Superior temporal gyrus (tissue), 1 donor: ENCODE results near the gene POLR2J3.
"Not testable (repeated sequence)": the region's sequence is repeated elsewhere in the genome, so short reads cannot be mapped to it uniquely, and the experiment has no call there.

ENCODE experiments used
- DNase-seq: peaks from one replicate; pipeline ENCODE4 v3.0.0-alpha.2; 2016; ENCODE audit errors: extremely low spot score

Gene POLR2J3

DNA sequence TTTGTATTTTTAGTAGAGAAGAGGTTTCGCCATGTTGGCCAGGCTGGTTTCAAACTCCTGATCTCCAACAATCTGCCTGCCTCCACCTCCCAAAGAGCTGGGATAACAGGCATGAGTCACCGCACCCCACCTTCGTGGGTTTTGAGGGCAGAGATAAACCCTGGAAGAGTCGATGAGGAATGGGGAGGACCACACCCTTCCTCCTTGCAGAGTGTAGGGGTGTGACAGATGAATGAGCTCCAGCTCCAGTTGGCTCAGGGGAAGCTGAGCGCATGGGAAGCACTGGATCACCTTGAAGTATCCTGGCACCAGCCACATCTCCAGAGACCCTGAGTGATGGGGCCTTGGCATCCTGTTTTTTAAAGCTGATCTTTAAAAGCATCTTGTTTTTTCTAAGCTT is 11.1 kb upstream of the POLR2J3 start:
- DNase-seq = not testable (repeated sequence)

- DNase-seq = not testable (repeated sequence)
Measured at GRCh38 chr7:102581722-102582121, 9.3 kb upstream of the POLR2J3 start.

DNA sequence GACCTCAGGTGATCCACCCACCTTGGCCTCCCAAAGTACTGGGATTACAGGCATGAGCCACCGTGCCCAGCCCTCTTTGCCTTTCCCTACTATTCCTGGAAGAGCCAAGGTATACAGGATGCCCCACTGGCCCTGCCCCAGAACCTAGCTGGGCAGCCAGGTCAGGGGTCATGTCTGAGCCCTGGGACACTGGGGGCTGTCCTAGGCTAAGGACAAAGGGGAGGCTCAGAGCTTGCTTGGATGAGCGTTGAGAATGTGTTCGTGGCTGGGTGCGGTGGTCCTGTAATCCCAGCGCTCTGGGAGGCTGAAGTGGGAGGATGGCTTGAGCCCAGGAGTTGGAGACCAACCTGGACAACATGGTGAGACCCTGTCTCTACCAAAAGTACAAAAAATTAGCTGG is 6.1 kb upstream of the POLR2J3 start:
- DNase-seq = not testable (repeated sequence)

DNA sequence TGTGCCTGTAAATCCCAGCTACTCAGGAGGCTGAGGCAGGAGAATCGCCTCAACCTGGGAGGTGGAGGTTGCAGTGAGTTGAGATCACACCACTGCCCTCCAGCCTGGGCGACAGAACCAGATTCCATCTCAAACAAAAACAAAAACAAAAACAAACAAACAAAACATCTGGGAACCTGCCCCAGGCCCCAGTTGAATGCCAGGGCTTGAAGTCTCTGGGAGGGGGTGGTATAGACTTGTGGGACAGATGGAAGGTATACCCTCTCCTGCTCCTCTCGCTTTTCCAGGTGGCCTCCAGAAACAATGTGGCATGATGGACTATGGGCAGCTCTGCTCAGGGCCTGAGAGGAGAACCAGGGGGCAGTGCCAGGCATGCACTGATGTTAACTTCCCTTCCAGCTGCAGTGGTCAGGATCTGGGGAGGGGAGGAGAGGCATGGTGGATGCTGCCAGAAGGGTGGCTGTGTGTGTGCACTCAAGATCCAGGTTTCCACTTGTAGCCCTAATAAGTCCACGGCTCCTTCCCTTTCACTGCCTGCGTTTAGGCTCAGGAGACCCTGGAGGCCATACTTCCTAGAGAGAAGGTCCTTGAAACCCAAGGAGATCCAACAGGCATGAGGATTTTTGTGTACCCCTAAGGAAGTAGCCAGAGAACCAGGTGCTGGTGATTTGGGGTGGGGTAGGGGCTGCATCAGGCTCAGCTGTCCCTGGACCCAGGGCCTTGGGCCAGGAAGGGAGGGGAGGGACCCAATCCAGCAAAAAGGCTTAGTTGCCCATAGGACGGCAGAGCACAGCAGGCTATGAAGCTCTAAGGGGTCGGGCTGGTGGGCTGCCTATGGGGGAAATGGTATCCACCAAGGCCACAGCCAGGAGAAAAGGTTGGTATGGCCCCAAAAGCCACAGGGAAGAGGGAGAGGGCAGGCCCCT is 5.2 kb upstream of the POLR2J3 start:
- not testable (repeated sequence) for DNase-seq

DNA sequence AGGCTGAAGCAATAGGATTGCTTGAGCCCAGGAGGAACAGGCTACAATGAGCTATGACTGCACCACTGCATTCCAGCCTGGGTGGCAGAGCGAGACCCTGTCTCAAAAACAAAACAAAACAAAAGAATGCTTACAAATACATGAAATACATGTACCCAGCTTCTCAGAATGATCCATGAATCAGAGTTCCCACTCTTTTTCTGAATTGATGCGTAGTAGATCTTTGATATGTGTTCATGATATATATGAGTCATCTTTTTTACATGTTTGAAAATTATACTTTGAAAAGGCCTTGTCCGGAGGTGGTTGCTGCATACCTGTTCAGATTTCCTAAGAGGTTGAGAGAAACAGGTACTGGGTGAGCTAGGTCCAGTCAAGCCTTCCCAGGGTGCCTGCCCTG is 4.0 kb upstream of the POLR2J3 start:
- DNase-seq = not testable (repeated sequence)

- not testable (repeated sequence) for DNase-seq
Measured at GRCh38 chr7:102574607-102575006, 2.2 kb upstream of the POLR2J3 start.

GRCh38 chr7:102568620-102569019 is 3.8 kb downstream of the POLR2J3 start:
- not testable (repeated sequence) for DNase-seq

DNA sequence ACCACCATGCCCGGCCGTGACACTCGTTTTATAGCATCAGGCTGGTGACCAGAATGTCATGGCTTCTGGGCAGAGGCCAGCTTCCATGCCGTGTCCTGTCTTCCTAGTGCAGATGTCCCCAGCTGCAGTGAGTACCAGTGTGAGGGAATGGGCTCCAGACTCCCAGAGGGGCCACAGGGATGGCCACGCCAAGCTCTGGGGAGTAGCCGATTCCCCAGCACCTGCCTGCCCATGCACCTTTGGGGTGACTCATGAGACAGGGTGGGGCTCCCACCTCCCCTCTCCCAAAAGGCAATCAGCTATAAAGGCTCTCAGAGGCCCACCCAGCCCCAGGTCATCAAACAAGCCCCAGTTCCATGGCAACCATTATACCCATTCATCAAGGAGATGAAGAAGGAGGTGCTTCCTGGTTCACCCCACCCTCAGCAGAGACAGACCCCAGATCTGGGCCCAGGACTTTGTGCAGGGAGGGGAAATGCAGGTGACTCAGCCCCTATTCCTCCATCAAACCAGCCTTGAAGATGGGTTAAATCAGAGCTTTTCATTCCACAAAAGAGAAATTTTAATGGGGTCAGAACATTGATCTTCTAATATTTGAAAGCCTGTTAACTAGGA is 21.5 kb downstream of the POLR2J3 start, which contains the start of gene SPDYE2:
SPDYE2 (plus strand) TSS at position 419 of the 615 bp plus-strand sequence. CDS start 2,030 bp downstream, outside the sequence.
- not testable (repeated sequence) for DNase-seq

GRCh38 chr7:102546353-102546752 is 26.0 kb downstream of the POLR2J3 start:
- DNase-seq = not testable (repeated sequence)

- not testable (repeated sequence) for DNase-seq
Measured at GRCh38 chr7:102545288-102545687, 27.1 kb downstream of the POLR2J3 start.

DNA sequence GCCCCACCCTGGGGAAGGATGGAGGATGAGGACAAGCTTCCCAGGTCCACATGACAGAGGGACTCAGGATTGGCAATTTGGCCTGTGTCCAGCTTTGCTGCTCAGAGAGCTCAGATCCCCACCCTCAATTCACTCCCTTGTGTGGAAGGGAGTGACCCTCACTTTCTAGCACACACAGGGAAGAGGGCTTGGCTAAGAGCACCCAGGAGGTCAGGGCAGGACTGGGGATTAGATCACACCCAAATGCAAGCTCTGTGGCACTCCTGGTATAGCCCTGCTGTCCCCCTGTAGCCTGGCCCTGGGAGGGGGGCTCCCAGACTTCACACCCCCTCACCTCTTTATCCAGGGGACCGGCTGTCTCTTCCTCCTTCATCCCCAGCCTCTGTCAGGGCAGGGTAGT is 28.0 kb downstream of the POLR2J3 start:
- not testable (repeated sequence) for DNase-seq

DNA sequence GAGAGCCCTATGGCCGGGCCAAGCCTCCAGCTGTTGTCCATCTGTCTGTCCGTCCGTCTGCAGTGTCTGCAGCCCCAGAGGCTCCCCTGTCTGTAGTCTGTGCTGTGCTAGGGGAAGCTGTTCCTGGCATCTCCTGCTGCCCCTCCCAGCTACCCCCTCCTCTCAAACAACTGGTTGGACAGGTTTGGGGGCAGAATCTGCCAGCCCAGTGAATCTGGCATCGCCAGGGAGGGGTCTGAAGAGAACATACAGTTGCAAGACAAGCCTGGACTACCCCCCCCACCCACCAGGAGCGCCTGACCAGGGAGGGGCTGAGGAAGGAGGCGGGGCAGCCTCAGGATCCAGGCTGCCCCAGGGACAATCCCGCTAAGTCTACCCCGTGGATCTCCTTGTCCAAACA is 28.8 kb downstream of the POLR2J3 start, which contains the start of gene UPK3BL2:
UPK3BL2 (minus strand) TSS at position 101 of the 400 bp plus-strand sequence; CDS start at position 41, 60 bp downstream.
- DNase-seq = not testable (repeated sequence)

DNA sequence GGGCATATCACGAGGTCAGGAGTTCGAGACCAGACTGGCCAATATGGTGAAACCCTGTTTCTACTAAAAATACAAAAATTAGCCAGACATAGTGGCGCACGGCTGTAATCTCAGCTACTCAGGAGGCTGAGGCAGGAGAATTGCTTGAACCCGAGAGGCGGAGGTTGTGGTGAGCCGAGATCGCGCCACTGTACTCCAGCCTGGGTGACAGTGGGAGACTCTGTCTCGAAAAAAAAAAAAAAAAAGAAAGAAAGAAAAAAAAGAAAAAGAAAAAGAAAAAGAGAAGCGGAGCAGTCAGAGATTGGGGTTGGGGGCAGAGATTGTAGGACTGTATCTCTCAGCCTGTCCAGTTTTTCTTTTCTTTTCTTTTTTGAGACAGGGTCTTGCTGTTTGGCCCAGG is 29.6 kb downstream of the POLR2J3 start:
- not testable (repeated sequence) for DNase-seq

GRCh38 chr7:102542083-102542482 is 30.3 kb downstream of the POLR2J3 start:
- not testable (repeated sequence) for DNase-seq

DNA sequence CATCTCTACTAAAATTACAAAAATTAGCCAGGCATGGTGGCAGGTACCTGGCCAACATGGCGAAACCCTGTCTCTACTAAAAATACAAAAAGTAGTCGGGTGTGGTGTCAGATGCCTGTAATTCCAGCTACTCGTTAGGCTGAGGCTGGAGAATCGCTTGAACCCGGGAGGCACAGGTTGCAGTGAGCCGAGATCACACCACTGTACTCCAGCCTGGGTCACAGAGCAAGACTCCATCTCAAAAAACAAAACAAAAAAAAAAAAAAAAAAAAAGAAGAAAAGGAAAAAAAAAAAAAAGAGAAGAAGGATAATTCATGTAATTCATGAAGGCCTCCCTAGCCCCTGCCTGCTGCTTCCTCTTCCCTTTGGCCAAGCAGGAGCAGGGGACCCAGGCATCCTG is 31.8 kb downstream of the POLR2J3 start:
- not testable (repeated sequence) for DNase-seq

GRCh38 chr7:102535062-102535615 is 37.2 kb downstream of the POLR2J3 start:
- DNase-seq = not testable (repeated sequence)

GRCh38 chr7:102532127-102532526 is 40.3 kb downstream of the POLR2J3 start:
- not testable (repeated sequence) for DNase-seq

GRCh38 chr7:102531583-102531982 is 40.8 kb downstream of the POLR2J3 start:
- DNase-seq = not testable (repeated sequence)

DNA sequence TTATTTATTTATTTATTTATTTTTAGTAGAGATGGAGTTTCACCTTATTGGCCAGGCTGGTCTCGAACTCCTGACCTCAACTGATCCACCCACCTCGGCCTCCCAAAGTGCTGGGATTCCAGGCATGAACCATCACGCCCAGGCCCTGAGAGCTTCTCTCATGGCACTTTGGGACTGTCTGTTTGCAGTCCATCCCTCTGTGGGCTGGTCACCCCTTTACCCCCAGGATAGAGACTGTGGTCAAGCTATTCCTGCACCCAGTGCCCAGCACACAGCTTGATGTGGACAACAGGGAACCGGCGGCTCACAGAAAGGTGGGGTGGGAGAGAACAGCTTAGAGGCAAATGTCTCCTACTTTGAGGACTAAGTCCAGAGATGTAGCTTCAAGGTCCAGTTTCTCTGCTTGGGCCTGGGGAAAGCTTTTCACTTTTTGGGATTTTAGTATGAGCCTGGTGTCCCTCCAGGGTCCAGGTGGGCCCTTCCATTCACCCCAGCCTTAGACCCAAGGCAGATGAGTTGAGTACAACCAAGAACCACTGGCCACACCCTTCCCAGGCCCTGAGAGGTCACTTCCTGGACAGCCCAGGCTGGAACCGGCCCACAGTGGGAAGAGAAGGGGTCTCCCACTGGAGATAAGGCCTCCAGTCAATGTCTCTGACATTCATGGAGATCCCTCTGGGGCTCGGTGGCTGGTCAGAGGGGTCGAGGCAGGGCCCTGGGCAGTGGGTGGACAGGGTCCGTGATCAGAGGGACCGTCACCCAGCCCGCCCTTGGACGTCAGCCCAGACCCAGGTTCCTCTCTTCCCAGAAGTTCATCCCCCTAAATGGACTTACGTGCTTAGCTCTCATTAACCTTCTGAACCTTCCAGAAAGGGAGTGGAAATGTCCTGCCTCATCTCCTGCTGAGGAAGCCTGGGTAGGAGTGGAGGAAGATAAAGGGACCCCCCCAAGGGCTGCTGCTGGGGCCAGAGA is 44.3 kb downstream of the POLR2J3 start:
- DNase-seq = not testable (repeated sequence)

GRCh38 chr7:102527182-102527581 is 45.2 kb downstream of the POLR2J3 start:
- DNase-seq = not testable (repeated sequence)

DNA sequence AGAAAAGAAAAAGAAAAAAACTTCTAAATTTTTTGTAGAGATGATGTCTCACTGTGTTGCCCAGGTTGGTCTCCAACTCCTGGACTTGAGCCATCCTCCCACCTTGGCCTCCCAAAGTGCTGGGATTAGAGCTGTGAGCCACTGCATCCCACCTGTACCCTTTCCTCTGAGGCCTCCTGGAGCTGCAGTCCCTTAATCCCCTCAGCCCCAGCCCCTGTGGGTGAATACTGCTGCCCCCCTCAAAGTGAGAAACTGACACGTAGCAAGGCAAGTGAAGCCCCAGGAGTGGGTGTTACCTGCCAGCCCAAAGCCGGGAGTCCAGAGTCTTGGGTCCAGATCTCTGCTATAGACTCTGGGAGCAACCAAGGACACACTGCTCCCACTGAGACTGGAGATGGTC is 47.6 kb downstream of the POLR2J3 start:
- not testable (repeated sequence) for DNase-seq
